HepG2 (cell line): ENCODE data around the gene PRR19.

ENCODE experiments used
- ESRRA ChIP-seq: sonication (generic); formaldehyde crosslinking; IDR thresholded peaks from 2 replicates; pipeline ENCODE4 v1.5.1; 2020; ENCODE audit warnings: mild to moderate bottlenecking, low read depth, missing genetic modification reagents
- HNRNPH1 ChIP-seq: fragments of 200-400 bp; formaldehyde crosslinking; optimal IDR thresholded peaks from 2 replicates; pipeline ENCODE3; 2017; ENCODE audit warnings: mild to moderate bottlenecking, low read depth, low read length
- MAFG ChIP-seq: sonication (generic); formaldehyde crosslinking; IDR thresholded peaks from 2 replicates; pipeline ENCODE4 v1.5.1; 2020; ENCODE audit warnings: mild to moderate bottlenecking, missing genetic modification reagents
- MYC ChIP-seq: sonication (generic); formaldehyde crosslinking; IDR thresholded peaks from 2 replicates; pipeline ENCODE4 v1.9.0; 2021; ENCODE audit warnings: missing genetic modification reagents, borderline replicate concordance
- NFRKB ChIP-seq: fragments of 450-650 bp; IDR thresholded peaks from 2 replicates; pipeline ENCODE4 v1.6.1; 2017
- SIN3A ChIP-seq: IDR thresholded peaks from 2 replicates; pipeline ENCODE4 v1.6.1; 2011; ENCODE audit warnings: low read depth, mild to moderate bottlenecking, control low read depth, low read length, borderline replicate concordance
- SNRNP70 ChIP-seq: fragments of 200-400 bp; formaldehyde crosslinking; IDR thresholded peaks from 2 replicates; pipeline ENCODE4 v1.6.1; 2017; ENCODE audit warnings: mild to moderate bottlenecking, low read depth, low read length, moderate library complexity
- SSRP1 ChIP-seq: IDR thresholded peaks from 2 replicates; pipeline ENCODE4 v1.6.1; 2016; ENCODE audit warnings: control low read depth
- TCF12 ChIP-seq, 2 experiments: fragments of 450-650 bp in 1 of 2; sonication (generic) in 1 of 2; formaldehyde crosslinking in 1 of 2; IDR thresholded peaks; 2 replicates each; pipeline versions ENCODE4 v1.6.1 to v1.8.0; 2017 to 2022; ENCODE audit warnings: antibody characterized with exemption in 1 of 2, mild to moderate bottlenecking in 1 of 2, missing genetic modification reagents in 1 of 2, moderate library complexity in 1 of 2
- ZKSCAN8 ChIP-seq: IDR thresholded peaks from 2 replicates; pipeline ENCODE4 v1.6.1; 2016; ENCODE audit warnings: borderline replicate concordance, missing genetic modification reagents, missing compliant biosample characterization
- ZNF577 ChIP-seq: sonication (generic); formaldehyde crosslinking; IDR thresholded peaks from 2 replicates; pipeline ENCODE4 v1.4.0; 2020; ENCODE audit warnings: mild to moderate bottlenecking, low read depth, missing genetic modification reagents, borderline replicate concordance
- TF ChIP-seq, protein P1 (sequence below): sonication (generic); formaldehyde crosslinking; IDR thresholded peaks from 2 replicates; pipeline ENCODE4 v1.5.0; 2020; ENCODE audit warnings: mild to moderate bottlenecking, missing genetic modification reagents, moderate library complexity
- TF ChIP-seq, protein P2 (sequence below): sonication (generic); formaldehyde crosslinking; IDR thresholded peaks from 2 replicates; pipeline ENCODE4 v1.4.0; 2020; ENCODE audit warnings: missing genetic modification reagents
- TF ChIP-seq, protein P3 (sequence below): IDR thresholded peaks from 2 replicates; pipeline ENCODE4 v1.6.1; 2016; ENCODE audit warnings: low read depth, borderline replicate concordance

DNA sequence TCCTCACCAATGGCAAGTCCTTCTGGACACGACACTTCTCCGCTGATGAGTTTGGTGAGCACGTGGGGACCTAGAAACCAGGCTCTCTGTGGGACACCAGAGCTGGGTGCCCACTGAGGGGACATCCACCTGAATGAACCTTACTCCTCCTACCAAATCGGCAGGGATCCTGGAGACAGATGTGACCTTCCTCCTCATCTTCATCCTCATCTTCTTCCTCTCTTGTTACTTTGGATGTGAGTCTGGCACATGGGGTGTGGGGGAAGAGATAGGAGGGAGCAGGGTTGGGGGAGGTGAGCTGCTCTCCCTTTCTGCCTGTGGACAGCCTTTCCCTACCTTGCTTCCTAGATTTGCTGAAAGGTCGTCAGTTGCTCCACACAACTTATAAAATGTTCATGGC is 13.1 kb downstream of the PRR19 start:
- no peak for TF ChIP-seq SIN3A
- TF ChIP-seq MAFG (CRISPR knock-in tag): no peak
- no peak for TF ChIP-seq ZKSCAN8 (CRISPR knock-in tag)
- no peak for TF ChIP-seq TCF12 (IDR thresholded peaks at IDR 0.05)
- no peak for TF ChIP-seq TCF12 (CRISPR knock-in tag; IDR thresholded peaks at IDR 0.05)
- no peak for TF ChIP-seq NFRKB
- no peak for TF ChIP-seq ZNF577
- TF ChIP-seq, protein P1, sequence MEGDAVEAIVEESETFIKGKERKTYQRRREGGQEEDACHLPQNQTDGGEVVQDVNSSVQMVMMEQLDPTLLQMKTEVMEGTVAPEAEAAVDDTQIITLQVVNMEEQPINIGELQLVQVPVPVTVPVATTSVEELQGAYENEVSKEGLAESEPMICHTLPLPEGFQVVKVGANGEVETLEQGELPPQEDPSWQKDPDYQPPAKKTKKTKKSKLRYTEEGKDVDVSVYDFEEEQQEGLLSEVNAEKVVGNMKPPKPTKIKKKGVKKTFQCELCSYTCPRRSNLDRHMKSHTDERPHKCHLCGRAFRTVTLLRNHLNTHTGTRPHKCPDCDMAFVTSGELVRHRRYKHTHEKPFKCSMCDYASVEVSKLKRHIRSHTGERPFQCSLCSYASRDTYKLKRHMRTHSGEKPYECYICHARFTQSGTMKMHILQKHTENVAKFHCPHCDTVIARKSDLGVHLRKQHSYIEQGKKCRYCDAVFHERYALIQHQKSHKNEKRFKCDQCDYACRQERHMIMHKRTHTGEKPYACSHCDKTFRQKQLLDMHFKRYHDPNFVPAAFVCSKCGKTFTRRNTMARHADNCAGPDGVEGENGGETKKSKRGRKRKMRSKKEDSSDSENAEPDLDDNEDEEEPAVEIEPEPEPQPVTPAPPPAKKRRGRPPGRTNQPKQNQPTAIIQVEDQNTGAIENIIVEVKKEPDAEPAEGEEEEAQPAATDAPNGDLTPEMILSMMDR (CRISPR knock-in tag): no peak
- TF ChIP-seq SSRP1: no peak
- TF ChIP-seq, protein P2, sequence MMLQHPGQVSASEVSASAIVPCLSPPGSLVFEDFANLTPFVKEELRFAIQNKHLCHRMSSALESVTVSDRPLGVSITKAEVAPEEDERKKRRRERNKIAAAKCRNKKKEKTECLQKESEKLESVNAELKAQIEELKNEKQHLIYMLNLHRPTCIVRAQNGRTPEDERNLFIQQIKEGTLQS: no peak
- TF ChIP-seq ESRRA: no peak
- TF ChIP-seq SNRNP70: no peak
- TF ChIP-seq, protein P3, sequence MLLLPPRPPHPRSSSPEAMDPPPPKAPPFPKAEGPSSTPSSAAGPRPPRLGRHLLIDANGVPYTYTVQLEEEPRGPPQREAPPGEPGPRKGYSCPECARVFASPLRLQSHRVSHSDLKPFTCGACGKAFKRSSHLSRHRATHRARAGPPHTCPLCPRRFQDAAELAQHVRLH: no peak
- no peak for TF ChIP-seq MYC (CRISPR knock-in tag)
- no peak for TF ChIP-seq HNRNPH1
